ENCODE results near the gene SYT4.

DNA sequence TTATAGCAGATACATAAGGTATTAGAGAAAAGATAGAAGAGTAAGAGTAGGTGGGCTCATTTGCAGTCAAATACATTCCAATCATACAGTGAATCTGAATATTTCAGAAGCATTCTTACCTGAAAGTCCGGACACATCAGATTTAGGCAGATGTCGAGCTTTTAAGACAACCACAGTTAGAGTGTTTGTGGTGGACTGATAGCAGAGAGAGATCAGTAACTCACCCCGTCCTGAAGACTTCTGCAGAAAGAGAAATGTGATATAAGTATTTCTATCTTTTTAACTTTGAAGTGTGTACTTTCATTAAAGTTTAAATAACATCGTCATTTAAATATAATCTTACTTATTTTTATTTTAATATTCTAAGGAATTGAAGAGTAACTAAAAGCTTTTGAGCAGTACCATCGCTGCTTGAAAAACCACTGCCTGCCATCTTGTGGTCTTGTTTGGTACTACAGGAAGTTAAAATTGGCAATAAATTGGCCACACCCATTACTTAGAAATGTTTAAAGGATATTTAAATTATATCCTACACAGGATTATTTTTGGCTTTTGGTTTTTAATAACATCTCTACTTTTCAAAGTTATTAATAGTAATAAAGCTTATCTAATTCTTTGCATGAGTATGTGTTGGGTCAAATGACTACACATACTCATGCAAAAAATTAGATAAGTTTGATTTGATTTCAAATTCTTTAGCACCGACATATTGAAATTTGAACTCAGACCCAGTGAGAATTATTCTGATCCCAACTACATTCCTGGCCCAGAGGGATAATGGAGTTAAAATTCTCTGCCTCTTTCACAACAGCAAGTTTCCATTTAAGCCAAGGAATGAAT lies 5.5 kb downstream of the SYT4 start:
- TF ChIP-seq GATA2 (IDR thresholded peaks at IDR 0.05; ENCODE audit: low read depth, low read length), result no peak
- TF ChIP-seq GATA3 (IDR thresholded peaks at IDR 0.05; ENCODE audit: low read depth, low read length), result no peak

Measured in SH-SY5Y (cell line).